Mesodermal cell (in vitro differentiated cells): ENCODE data around the gene RAB33B.

Experiments used
- H3K27ac ChIP-seq: 2 replicates; pipeline ENCODE4 v1.7.0; 2013; ENCODE audit warnings: mild to moderate bottlenecking, low read depth, low read length, moderate library complexity; ENCODE audit not compliant: severe bottlenecking
- H3K36me3 ChIP-seq: 2 replicates; pipeline ENCODE4 v1.7.1; 2013; ENCODE audit warnings: mild to moderate bottlenecking, low read length, moderate library complexity; ENCODE audit not compliant: control insufficient read depth, insufficient read depth
- H3K4me1 ChIP-seq: one replicate; pipeline ENCODE4 v1.7.1; 2013; ENCODE audit warnings: mild to moderate bottlenecking, low read length; ENCODE audit not compliant: insufficient read depth, control insufficient read depth, poor library complexity, severe bottlenecking
- H3K4me3 ChIP-seq: 2 replicates; pipeline ENCODE4 v1.7.0; 2013; ENCODE audit warnings: low read length, control low read depth, mild to moderate bottlenecking; ENCODE audit not compliant: insufficient read depth, poor library complexity, severe bottlenecking; ENCODE audit errors: extremely low read depth
- H3K9me3 ChIP-seq: 2 replicates; pipeline ENCODE4 v1.7.1; 2013; ENCODE audit warnings: mild to moderate bottlenecking, low read length, moderate library complexity; ENCODE audit not compliant: control insufficient read depth
- WGBS, 2 experiments: methylation state at CpG; one replicate each; pipeline ENCODE4 v1.1.5; 2013; ENCODE audit warnings: missing lambda C conversion rate in 2 of 2; ENCODE audit not compliant: insufficient coverage in 2 of 2; 5-methylcytosine and 5-hydroxymethylcytosine counted together

The RAB33B gene

DNA sequence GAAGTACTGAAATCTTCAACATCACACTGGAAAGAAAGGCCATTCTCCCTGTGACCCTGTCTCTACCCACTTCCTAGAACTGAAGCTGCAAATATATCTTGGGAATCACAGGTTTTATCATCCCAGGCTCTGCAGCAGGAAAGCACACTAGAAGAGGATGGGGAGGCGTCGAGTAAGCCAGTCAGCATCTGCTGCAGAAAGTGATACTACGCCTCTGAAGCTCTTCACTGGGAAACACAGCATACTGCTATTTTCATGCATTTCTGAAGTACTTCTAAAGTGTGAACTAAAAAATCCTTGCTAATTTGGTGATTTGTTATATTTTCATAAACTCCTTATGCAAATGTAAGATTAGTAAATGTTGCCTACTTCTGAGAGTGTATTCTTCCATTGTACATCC is 29.1 kb downstream of the RAB33B start:
- WGBS, 2 experiments: 86 to 93% methylated on average over 2 to 3 of the region's 3 CpGs
- no peaks in the 10 kb centered on the region for H3K36me3 ChIP-seq
- peaks cover 3% of the 10 kb centered on the region for H3K4me1 ChIP-seq
- no peaks in the 10 kb centered on the region for H3K9me3 ChIP-seq
- no peak overlapping the region for H3K4me3 ChIP-seq
- H3K27ac ChIP-seq: no peak overlapping the region

DNA sequence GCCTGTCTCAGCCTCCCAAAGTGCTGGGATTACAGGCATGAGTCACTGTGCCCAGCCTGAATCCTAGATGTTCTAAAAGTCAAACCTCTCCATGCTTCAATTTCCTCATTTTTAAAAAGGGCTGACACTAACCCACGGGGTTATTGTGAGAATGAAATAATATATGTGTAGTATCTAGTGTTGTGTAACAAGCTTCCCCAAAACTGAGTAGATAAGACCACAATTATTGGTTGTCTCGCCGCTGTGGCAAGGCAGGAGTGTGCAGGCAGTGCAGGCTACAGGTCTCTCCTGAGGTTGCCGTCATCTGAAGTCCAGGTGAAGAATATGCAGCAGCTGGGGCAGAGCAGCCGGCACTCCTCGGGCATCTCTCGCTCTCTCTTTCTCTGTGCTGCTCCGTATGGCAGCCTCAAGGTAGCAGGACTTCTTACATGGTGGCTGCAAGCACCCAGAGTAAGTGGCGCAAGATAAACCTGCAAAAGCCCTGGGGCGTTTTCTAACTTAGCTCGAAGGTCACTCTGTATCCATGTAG is 30.9 kb downstream of the RAB33B start:
- WGBS, 2 experiments: 93% methylated on average over 10 of the region's 11 CpGs
- Histone ChIP-seq H3K36me3 (no peaks in the 10 kb centered on the region), H3K27ac (no peak overlapping the region), H3K4me1 (peaks cover 3% of the 10 kb centered on the region), H3K4me3 (no peak overlapping the region), H3K9me3 (no peaks in the 10 kb centered on the region)

GRCh38 chr4:139488442-139488841 is 34.5 kb downstream of the RAB33B start:
- WGBS, 2 experiments: 100% methylated on average over 1 of the region's 3 CpGs; no CpG with 5 or more reads in 1 of the 2 experiments
- Histone ChIP-seq H3K9me3 (no peaks in the 10 kb centered on the region), H3K27ac (no peak overlapping the region), H3K4me3 (no peak overlapping the region), H3K4me1 (peaks cover 3% of the 10 kb centered on the region), H3K36me3 (no peaks in the 10 kb centered on the region)

DNA sequence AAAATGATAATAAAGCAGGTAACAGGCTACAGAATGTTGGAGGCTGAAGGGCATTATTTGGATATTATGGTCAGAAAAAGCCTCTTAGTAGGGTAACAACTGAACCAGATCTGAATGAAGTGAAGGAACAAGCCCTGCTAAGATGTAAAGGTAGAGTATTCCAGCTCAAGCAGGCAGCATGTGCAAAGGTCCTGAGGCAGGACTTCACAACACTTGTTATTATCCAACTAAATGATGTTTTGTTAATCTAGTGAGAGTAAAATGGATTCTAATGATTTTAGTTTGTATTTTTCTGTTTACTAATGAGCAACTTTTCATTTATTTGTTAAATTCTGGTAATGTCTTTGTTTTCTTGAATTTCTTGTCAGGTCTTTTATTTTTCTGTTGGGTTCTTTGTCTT is 35.7 kb downstream of the RAB33B start:
- Histone ChIP-seq H3K27ac (no peak overlapping the region), H3K36me3 (no peaks in the 10 kb centered on the region), H3K9me3 (no peaks in the 10 kb centered on the region), H3K4me1 (peaks cover 2% of the 10 kb centered on the region), H3K4me3 (no peak overlapping the region)

- Histone ChIP-seq H3K27ac (no peak overlapping the region), H3K4me1 (no peaks in the 10 kb centered on the region), H3K9me3 (no peaks in the 10 kb centered on the region), H3K36me3 (no peaks in the 10 kb centered on the region), H3K4me3 (no peak overlapping the region)
- WGBS, 2 experiments: 79 to 88% methylated on average over 2 of the region's 2 CpGs
Observed at GRCh38 chr4:139492429-139492828, 38.5 kb downstream of the RAB33B start.

- WGBS, 2 experiments: 90 to 91% methylated on average over 3 to 4 of the region's 4 CpGs
Observed at GRCh38 chr4:139493176-139493575, 39.3 kb downstream of the RAB33B start.

DNA sequence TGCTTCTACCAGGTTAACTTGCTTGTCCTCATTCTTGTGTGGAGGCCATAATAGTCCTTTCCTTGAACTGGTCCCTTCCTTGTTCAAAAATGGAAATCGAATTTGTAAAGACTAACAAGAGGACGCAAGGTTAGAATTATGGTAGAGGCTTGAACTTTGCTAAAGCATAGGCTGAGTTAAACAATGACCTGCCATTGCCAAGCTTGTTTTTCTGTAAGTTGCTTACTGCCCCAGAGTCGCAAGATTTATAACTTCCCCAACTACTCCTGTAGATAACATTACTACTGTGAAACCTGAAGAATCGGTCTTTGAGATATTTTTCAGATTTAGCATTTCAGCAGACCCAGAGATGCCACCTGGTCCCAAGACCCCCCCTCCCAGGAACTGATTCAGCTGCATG is 45.3 kb downstream of the RAB33B start:
- Histone ChIP-seq H3K4me3 (no peak overlapping the region), H3K27ac (no peak overlapping the region), H3K9me3 (no peaks in the 10 kb centered on the region), H3K4me1 (peaks cover 5% of the 10 kb centered on the region), H3K36me3 (no peaks in the 10 kb centered on the region)
- WGBS, 2 experiments: 92 to 94% methylated on average over 2 to 4 of the region's 4 CpGs

More at GRCh38 chr4:139493176-139493575, 39.3 kb downstream of the RAB33B start:
- no peak overlapping the region for H3K4me3 ChIP-seq
- H3K27ac ChIP-seq: no peak overlapping the region
- H3K4me1 ChIP-seq: no peaks in the 10 kb centered on the region
- H3K36me3 ChIP-seq: no peaks in the 10 kb centered on the region
- H3K9me3 ChIP-seq: no peaks in the 10 kb centered on the region

GRCh38 chr4:139501117-139501516 is 47.2 kb downstream of the RAB33B start:
- H3K9me3 ChIP-seq: no peaks in the 10 kb centered on the region
- 63 to 79% methylated on average over 2 of the region's 3 CpGs for WGBS, 2 experiments
- H3K27ac ChIP-seq: no peak overlapping the region
- H3K4me1 ChIP-seq: peaks cover 5% of the 10 kb centered on the region
- no peak overlapping the region for H3K4me3 ChIP-seq
- H3K36me3 ChIP-seq: peaks cover 12% of the 10 kb centered on the region

- WGBS, 2 experiments: 83 to 85% methylated on average over 5 to 6 of the region's 6 CpGs
- no peak overlapping the region for H3K27ac ChIP-seq
- H3K36me3 ChIP-seq: peaks cover 16% of the 10 kb centered on the region
- H3K4me1 ChIP-seq: peaks cover 5% of the 10 kb centered on the region
- H3K4me3 ChIP-seq: no peak overlapping the region
- no peaks in the 10 kb centered on the region for H3K9me3 ChIP-seq
Observed at GRCh38 chr4:139501527-139501926, 47.6 kb downstream of the RAB33B start.

GRCh38 chr4:139501927-139502899 is 48.3 kb downstream of the RAB33B start:
- 81 to 85% methylated on average over 5 to 8 of the region's 13 CpGs for WGBS, 2 experiments
- H3K27ac ChIP-seq: no peak overlapping the region
- peaks cover 23% of the 10 kb centered on the region for H3K36me3 ChIP-seq
- peaks cover 5% of the 10 kb centered on the region for H3K4me1 ChIP-seq
- no peak overlapping the region for H3K4me3 ChIP-seq
- H3K9me3 ChIP-seq: no peaks in the 10 kb centered on the region

DNA sequence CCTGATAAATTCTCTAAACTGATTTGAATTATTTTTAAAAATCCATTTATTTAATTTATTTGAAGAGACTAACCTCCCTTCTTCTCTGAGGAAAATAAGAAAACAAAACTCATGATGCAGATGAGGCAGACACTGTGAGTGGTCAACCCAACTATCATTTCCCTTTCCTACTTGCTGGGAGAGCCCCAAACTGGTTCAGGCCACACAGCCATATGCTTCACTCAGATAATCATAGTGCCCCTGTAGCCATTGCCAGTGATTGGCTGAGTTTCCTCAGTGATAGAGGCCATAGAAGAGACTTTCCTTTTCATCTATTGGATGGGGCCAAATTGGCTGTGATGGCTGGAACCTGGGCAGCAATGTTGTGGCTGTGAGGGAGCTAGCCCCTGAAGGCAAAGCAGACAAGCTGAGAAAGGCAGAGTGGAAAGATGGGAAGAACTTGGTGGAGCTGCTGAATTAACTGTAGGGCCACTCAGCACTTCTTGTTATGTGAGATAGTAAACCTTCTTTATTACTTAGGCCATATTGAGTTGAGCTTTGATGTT is 49.8 kb downstream of the RAB33B start:
- Histone ChIP-seq H3K27ac (no peak overlapping the region), H3K36me3 (peaks cover 29% of the 10 kb centered on the region), H3K9me3 (no peaks in the 10 kb centered on the region), H3K4me1 (peaks cover 5% of the 10 kb centered on the region), H3K4me3 (no peak overlapping the region)
